Pons (tissue), 1 donor: ENCODE data around the gene OGA.

ENCODE experiments used
- DNase-seq: peaks from one replicate; pipeline ENCODE4 v3.0.0-alpha.2; 2016; ENCODE audit warnings: low spot score

The OGA gene

DNA sequence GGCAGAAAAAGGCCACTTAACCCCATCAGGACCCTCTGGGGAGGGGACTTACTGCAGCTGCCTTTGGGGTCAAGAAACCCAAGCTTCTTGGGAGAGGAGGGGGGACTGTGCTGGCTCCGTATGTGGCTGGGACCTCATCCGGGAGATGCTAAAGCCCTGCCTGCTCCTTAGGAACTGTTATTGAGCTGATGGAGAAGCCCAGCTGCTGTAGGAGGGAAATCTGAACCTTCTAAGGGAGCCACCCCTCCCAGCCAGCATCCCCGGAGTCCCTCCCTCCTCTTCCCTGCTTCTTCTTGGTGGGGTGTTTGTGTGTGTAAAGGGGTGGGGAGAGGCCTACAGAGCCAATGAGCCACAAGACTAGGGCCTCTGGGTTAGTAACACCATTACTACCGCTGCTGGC lies 17.1 kb upstream of the OGA start:
- no peak for DNase-seq

DNA sequence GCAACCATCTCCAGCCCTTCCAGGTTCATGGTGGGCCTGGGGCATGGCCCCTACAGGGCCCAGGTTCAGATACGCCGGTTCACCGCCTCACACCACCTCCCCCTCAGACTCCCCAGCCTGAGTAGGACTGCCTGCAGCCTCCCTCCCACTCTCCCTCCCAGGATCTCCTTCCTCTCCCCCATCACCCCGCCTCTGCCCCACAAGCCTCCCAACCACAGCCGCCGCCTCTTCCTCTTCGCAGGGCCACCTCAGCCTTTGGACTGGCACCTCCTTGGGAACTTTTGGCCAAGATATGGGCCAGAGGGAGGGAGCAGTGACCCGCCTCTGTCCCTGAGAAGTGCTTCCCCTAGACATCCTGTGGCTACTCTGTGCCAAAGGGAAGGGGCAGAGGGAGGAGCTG lies 16.1 kb upstream of the OGA start:
- no peak for DNase-seq

DNA sequence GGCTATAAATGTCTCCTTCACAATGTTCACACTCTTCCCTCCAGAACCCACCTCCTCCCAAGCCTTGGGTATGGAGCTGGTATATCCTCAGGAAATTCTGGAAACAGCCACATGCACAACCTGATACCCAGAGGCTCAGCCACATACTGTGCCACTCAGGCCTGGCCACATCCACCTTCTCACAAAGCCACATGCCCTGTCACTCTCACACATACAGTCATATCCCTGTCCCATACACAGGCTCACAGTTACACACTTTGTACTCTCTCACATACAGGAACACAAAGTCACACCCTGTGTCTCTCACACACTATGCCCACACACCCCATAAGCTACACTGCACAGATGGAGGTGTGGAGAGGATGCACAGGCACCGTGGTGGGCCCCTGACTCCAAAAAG lies 15.2 kb upstream of the OGA start:
- DNase-seq, result no peak

DNA sequence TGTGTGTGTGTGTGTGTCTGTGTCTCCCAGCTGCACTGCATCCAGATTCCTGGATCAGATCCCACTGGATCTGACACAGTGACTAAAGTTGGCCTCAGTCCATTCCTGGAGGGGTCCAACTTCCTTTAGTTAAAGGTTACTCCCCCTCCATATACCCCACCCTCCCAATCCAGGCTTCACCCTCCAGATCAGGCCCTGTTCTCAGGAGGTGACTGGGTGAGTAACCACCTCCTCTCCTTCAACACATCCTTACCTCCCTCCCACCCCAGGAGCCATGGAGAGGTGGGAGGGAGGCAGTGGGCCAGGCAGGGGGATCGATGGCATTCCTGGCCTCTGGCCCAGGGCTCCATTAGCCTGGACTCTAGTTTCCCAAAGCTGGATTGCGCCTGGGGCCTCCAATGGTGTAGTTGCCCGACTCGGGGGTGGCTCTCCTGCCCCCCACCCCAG lies 14.1 kb upstream of the OGA start:
- DNase-seq, result no peak

DNA sequence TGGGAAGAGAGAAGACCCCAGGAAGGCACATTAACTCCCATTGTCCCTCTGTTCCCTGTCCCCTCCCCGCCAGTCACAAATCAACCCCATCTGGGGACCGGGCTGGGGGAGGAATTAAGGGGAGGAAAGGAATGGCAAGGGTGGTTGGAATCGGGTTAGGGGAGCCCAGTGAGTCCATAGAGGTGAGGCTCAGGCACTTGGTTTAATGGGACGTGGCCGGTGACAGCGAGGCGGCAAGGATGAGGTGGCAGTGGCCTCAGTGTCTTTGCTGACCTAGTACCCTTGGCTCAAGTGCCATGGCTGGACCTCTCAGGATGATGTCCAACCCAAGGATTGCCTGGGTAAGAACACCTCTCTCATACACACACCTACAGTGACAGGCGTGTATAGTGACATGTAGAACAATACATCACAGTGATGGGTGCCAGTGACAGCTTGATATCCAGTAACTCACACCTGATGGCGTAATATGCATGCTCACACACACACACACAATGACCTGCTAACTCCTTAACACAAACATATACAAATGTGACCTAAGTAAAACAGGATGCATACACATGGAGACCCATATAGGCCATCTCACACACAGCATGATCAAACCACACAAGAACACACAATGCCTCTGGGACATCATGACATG lies 13.0 kb upstream of the OGA start:
- no peak for DNase-seq

DNA sequence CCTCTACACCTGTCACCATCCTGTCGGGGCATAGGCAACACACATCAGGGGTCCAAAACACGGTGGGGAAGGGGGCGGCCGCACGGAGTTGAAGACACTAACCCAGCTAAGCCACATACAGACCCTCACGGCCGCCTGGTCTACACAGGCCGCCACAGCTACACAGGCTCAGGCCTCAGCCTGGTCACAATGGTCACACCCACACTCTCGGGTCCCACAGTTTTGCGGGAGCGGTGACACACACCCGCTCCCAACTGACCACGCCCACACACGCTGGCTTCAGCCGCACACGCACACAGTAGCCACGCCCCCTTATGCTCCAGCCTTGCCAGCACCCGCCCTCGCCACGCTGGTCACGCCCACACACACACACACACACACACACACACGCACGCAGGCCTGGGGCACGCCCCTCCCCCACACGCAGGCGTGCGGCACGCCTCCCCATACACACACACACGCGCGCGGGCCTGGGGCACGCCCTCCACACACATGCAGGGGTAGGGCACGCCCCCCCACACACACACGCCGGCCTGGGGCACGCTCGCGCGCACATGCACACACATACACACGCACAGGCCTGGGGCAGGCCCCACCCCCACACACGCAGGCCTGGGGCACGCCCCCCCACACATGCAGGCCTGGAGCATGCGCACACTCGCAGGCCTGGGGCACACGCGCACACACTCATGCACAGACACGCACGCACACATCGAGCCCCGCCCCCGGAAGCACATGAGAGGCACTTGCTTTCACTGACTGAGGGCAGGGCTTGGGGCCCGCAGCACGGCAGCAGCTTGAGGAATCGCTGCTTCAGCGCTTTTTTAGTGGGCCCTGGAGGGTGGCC lies 12.3 kb upstream of the OGA start:
- peak; percentile 54 for DNase-seq

DNA sequence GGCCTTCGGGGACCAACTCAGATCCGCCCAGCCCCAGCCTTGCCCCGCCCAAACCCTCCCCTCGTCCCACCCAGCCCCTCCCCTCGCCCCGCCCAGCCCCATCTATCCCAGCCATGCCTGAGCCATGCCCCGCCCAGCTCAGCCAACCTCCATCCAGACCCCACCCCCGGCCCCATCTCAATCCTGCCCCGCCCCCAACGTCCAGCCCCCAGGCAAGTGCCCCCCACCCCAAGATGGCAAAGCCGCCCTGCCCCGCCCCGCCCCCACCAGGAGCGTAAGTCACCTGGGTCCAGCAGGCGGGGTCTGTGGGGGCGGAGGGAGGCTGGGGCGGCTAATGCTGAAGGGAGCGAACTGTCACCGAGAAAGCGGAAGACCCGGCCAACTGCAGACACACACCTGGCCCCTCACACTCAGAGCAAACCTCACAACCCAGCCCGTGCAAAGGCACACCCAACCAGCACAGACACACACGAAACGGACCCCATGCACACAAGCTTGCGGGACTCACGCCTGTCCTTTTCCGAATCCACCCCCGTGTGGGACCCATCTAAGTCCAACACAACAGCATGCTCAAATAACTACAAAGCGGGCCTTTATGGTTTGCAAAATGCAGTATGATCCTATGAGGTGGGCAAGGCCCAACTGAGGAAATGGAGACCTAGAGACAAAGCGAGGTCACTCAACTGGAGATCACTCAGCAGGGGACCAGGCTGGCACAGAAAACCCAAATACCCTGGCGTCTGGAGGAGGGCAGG lies 11.5 kb upstream of the OGA start:
- no peak for DNase-seq

DNA sequence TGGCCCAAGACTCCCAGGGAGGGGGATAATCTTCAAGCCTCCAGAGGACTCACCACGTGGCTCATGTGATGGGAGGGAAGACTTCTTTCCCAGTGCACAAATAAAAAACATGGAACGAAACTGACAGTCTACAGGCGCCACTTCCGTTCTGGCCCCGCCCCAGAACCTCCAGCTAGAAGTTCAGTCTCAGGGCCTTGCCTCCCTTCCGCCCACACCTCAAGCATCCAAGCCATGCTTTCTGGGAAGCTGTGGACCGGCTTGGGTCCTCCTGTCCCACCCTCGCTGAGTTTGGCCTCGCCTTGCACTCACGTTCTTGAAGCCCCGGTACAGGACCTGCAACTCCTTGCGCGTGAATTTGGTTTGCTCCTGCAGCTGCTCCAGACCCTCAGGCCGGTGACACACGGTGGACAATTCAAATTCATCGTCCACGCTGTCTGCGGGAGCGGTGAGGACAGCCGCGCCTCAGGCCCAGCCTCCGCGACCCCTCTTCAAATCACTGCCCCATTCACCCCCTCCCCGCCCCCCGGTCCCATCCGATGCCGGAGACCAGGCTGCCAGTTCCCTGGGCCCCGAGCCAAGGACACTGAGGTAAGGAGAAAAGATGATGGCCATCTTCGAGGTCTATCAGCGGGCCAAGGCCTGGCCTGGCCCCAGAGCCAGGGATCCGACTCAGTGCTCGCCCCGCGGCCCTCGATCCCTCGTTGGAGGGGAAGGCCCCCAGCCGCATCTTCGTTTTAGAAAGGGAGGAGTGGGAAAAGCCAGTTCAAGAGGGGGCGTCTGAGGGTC lies 10.7 kb upstream of the OGA start:
- no peak for DNase-seq

DNA sequence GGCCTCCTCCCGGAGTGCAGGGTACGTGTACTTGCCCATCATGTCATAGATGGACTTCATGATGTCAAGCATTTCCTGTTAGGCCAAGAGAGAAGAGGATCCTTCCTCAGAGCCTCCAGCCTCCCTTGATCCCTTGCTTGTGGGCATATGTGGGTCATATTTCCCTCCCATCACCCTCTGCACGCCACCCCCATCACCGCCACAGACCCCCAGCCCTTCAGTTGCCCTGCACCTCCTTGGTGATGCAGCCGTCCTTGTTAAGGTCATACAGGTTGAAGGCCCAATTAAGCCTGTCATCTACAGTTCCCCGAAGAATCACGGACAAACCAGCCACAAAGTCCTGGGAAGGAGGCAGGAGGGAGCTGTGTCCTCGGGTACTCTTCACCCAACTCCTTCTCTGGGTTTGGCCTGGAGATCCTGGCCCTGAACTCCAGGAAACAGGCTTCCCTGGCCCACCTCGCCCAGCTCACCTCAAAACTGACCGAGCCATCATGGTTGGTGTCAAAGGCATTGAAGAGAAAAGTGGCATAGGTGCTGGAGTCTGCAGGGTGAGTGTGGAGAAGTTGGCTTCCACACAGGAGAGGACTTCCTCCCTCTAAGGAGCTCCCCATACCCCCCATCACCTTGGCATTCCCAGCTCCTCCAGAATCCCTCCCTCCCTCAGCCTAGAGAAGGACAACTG lies 9.8 kb upstream of the OGA start:
- DNase-seq, result no peak

DNA sequence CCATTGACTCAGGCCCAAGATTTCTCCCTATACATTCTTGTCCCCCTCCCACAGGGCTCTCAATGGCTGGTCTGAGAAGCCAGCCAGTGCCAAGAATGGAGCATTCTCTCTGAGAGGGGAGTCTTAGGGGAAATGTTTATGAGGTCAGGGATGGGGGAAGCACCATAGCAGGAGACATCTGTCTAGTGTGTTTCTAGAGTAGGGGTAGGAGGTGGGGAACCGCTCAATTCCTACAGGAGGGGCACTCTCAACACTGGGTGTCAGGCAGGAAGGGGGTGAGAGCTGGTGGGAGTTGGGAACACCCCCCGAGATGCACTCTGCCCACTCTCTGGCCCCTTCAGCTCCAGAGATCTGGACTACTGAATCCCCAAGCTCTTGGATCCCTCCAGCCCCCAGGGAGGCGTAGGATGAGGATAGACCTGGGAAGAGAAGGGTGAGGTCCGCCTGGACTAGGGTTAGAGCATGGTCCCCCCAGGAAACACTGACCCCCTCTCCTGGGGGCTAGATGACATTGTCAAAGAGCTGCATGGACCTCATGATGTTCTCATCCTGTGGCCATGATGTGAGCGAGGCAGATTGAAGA lies 8.7 kb upstream of the OGA start:
- DNase-seq, result no peak

DNA sequence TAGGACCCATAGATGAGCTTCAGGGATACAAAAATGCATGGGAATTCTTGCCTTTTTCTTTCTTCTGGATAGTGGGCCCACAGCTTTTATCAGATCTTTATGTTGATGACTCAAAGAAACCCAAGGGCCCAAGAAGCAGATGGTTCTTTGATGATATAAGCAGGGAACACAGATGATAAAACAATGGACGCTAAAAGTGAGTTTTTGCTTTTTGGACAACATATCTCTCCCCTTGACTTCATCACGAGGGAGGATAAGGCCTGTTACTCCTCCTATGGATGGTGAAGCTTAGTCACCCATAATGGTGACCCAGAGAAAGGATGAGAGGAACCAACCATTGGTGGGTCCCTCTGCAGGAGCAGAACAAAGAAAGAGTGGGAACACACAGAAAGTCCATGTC lies 6.5 kb upstream of the OGA start:
- no peak for DNase-seq

DNA sequence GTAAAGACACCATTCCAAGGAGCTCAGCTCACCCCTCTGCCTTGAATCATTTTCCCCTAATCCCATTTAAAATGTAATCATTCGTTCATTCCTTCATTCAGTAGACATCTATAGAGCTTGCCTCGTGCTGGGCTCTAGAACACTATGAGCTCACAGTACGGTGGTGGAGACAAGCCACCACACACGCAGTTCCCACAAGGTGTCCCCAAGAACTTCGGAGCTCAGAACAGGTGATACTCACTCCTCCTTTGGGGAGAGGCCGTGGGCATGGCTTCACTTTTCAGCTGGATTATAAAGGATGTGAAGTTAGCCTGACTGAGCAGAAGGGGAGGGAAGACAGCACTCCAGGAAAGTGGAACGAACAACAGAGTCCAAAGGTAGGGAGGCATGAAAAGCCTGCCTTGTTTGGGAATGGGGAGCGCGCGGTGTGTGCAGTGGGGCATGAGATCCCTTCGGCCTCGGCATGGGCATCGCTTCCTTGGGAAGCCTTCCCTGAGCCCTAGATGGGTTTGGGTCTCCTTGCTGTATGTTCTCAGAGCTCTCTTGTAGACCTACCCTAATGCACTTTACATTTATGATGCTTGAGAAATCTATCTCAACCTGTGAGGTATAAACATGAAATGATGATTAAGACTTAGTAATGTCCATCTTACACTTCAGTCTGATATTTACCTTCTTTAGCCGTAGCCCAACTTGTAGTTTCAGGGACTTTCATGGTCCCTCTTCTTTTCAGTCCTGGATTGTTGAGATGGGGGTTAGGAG lies 809 bp upstream of the OGA start:
- DNase-seq, result no peak

DNA sequence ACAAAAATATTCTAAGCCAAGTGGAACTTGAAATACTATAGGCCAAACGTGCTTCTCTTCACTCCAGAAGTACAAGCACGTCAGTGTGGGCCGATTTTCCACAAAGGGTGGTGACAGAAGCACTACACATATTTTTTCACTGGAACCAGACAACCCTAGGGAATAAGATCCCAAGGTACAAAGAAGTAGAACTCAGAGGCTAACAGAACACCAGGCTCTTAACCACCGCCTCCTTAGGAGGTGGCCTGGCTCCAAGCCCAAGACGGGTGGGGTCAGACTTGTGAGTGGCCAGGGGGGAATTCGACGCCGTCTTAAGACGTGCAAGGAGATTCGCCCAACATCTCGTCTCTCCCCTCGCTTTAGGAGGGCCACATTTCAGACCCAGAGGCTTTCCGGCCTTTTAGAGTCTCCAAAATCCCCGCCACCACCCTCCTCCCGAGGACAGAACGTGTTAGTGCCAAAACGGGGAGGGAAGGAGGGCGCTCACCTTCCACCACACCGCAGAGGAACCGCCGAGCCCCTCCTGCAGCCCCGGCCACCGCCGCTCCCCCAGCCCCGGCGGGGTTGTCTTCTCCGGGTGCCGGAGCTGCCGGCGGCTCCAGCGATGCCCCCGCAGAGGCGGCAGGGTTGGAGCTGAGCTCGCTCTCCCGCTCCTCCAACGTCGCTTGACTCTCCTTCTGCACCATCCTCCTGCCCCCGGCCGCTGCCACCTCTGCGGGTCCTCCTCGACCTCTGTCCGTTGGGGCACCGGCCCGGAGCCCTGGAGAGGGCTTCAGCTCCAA lies 716 bp downstream of the OGA start:
- DNase-seq, result peak; percentile 78

DNA sequence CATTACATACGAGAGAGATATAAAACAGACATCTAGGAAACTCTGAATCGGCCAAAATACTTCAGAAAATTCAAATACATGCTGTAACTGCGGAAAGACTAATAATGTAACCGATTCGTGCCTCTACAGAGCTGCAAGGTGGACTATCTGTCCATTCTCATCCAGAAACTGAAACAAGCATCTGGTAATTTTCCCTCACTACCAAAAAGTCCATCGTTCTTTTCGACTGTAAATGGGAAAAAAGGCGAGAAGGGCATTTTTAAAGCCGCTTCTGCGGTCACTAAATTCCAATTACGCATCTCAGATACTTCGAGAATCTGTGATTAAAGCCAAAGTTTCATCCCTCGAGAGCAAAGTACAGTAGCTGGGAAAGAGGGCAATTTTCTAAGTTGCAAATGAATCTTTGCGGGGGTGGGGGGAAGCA lies 1.3 kb downstream of the OGA start:
- DNase-seq, result no peak

DNA sequence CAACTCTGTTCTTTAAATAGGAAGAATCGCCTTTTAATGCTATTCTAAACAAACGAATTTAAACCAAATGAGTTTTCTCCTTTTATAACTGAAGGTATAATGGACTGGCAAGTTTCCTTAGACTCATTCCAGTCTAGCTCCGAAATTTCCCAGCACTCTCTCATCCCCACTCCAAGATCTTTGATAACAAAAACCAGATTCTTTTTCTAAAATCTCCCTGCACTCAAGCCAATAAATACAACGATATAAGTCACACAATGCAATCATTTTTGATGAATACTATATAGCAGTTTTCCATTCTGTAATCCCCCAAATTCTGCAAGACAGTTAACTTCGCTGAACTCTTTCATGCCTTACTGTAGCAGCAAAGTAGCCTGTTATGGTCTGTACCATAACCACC lies 1.9 kb downstream of the OGA start:
- no peak for DNase-seq

DNA sequence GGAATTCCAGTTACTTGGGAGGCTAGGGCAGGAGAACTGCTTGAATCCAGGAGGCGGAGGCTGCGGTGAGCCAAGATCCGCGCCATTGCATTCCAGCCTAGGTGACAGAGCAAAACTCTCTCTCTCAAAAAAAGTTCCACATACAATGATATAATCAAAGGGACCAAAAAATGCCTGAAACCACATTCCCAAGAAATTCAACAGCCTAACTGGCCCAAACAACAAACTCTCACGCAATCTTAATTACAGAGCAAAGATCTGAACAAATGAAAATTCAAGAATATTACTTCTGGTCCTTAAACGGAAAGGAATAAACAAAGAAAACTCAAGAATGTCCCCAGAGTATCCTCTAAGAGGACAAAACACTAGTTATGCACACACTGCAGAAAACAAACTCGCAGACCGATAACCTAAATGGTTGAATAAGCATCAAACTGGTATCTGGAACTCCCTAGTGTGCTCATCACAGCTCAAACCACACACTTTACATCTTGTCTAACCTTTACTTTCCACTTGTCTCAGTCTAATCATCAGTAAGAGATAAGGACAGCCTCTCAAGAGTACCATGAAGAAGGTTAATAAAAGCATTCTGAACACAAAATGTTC lies 3.7 kb downstream of the OGA start:
- DNase-seq, result no peak

DNA sequence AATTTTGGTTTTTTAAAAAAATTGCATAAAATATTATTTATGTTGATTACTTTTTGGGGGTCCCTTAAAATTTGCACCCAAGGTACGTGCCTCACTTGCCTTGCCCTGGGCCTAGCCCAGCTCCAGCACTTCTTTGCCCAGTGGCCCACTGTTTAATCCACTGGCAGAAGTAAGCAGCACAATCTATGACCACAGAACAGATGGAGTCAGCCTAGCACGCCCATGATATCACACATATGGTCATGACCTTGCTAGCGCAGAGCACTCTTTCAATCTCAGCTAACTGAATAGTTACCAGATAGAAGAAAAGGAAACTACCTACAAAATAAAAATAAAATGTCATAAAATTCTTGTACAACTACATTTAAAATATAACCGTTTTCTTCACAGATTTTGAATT lies 5.6 kb downstream of the OGA start:
- DNase-seq, result no peak

DNA sequence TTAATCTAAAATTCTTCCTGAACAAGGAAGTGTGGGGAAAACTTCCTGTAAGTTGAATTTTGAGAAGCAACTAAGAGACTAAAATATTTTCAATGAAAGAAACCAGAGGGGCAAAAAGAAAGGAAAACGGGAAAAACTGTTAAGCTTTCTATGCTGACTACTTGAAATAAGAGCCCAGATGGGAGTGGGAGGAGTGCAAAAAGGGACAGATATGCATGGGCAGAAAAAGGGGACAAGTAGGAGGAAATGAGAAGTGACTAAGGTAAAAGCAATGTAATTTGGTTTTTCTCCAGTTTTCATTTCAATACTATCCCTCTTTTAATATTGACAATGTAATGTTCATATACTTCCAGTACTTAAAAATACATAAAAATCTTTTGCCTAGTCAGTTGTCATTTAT lies 11.1 kb downstream of the OGA start:
- no peak for DNase-seq

DNA sequence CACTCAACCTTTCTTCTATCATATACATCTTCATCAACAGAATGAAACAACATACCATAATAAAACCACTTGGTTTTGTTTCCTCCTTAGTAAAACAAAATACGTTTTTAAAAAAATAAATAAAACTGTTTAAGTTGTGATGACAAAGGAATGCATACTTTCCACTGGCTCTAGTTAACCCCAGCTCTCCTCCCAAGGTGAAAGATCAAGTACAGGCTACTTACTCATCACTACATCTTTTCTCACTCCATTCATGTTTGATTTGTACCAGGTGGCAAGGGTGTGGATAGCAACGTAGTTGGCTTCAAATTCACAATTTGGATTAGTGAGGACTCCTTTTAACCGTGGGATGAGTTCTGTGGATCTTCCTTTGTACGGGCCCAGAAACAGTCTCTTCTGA lies 14.7 kb downstream of the OGA start:
- DNase-seq, result no peak
